Keratinocyte (primary cell): ENCODE results near the gene GZMM. TPM values are rescaled to one million over a fixed set of nuclear protein-coding genes. Genes with fewer than 3 reads are reported as not detected.

ENCODE experiments used
- DNase-seq: peaks from one replicate; pipeline ENCODE4 v3.0.0-alpha.2; 2011; ENCODE audit warnings: low read depth, missing footprints, low spot score
- FAIRE-seq: peaks from 2 replicates; lab custom pipeline; 2011; peaks lifted over from hg19 to GRCh38; lab: Jason Lieb, UNC
- H2AFZ ChIP-seq: 2 replicates; pipeline ENCODE4 v1.6.0; 2012; ENCODE audit warnings: low read length, control low read depth, inconsistent platforms; ENCODE audit not compliant: control insufficient read depth
- H3K27ac ChIP-seq: 2 replicates; pipeline ENCODE4 v1.5.1; 2011; ENCODE audit warnings: low read length; ENCODE audit not compliant: control insufficient read depth, insufficient read depth
- H3K27me3 ChIP-seq: 3 replicates; pipeline ENCODE4 v1.6.0; 2011; ENCODE audit warnings: low read length; ENCODE audit not compliant: control insufficient read depth, insufficient read depth; ENCODE audit errors: extremely low read depth
- H3K36me3 ChIP-seq, 2 experiments: 2 replicates in 1 of 2; 3 replicates in 1 of 2; pipeline ENCODE4 v1.5.1; 2011; ENCODE audit warnings: low read length in 2 of 2, mild to moderate bottlenecking in 1 of 2; ENCODE audit not compliant: control insufficient read depth in 2 of 2, insufficient read depth in 2 of 2; ENCODE audit errors: extremely low read depth in 1 of 2
- H3K4me1 ChIP-seq: 3 replicates; pipeline ENCODE4 v1.5.1; 2011; ENCODE audit warnings: low read length; ENCODE audit not compliant: control insufficient read depth, insufficient read depth; ENCODE audit errors: extremely low read depth
- H3K4me2 ChIP-seq: 3 replicates; pipeline ENCODE4 v1.6.0; 2011; ENCODE audit warnings: low read depth, low read length; ENCODE audit not compliant: control insufficient read depth, insufficient read depth; ENCODE audit errors: extremely low read depth
- H3K4me3 ChIP-seq, 3 experiments: fragments of 200-600 bp in 1 of 3; sonication (generic) in 1 of 3; 2 replicates in 2 of 3; 3 replicates in 1 of 3; pipeline ENCODE4 v1.5.1; 2011 to 2016; ENCODE audit warnings: low read length in 3 of 3, mild to moderate bottlenecking in 3 of 3, control low read depth in 2 of 3, inconsistent platforms in 1 of 3, low read depth in 1 of 3, mixed read lengths in 1 of 3, mixed run types in 1 of 3, moderate library complexity in 1 of 3; ENCODE audit not compliant: control insufficient read depth in 2 of 3, insufficient read depth in 2 of 3; ENCODE audit errors: extremely low read depth in 1 of 3
- H3K79me2 ChIP-seq: 2 replicates; pipeline ENCODE4 v1.6.0; 2012; ENCODE audit warnings: low read length; ENCODE audit not compliant: control insufficient read depth, insufficient read depth
- H3K9ac ChIP-seq: 3 replicates; pipeline ENCODE4 v1.6.0; 2011; ENCODE audit warnings: low read length; ENCODE audit not compliant: control insufficient read depth, insufficient read depth; ENCODE audit errors: extremely low read depth
- H3K9me1 ChIP-seq: 3 replicates; pipeline ENCODE4 v1.6.0; 2011; ENCODE audit warnings: low read length; ENCODE audit not compliant: control insufficient read depth, insufficient read depth; ENCODE audit errors: extremely low read depth
- H3K9me3 ChIP-seq: 2 replicates; pipeline ENCODE4 v1.5.1; 2012; ENCODE audit warnings: low read depth, low read length; ENCODE audit not compliant: control insufficient read depth
- H4K20me1 ChIP-seq: 3 replicates; pipeline ENCODE4 v1.6.0; 2011; ENCODE audit warnings: low read length; ENCODE audit not compliant: control insufficient read depth, insufficient read depth; ENCODE audit errors: extremely low read depth
- EZH2 ChIP-seq: IDR thresholded peaks from one replicate; pipeline ENCODE4 v1.6.1; 2012; ENCODE audit warnings: inconsistent platforms, mild to moderate bottlenecking, low read length, moderate library complexity
- dilution Hi-C: fragments of 300-500 bp; cut with MboI; formaldehyde crosslinking; loops from one replicate; pipeline ENCODE4 v1.7.0; 2020; ENCODE audit warnings: low sequenced_read_pairs; ENCODE audit not compliant: extremely low pct_ligation_motif_present
- polyA plus RNA-seq, 5 experiments: library from polyadenylated mRNA; depleted of rRNA in 3 of 5; stranded (reverse) in 3 of 5; stranded (forward) in 1 of 5; unstranded in 1 of 5; fragments of >200 nt; gene quantifications; 1 replicate in 1 of 5; 2 replicates in 3 of 5; 3 replicates in 1 of 5; pipeline versions ENCODE4 v1.2.1 to v1.2.3, GENCODE V29; 2011 to 2012; ENCODE audit warnings: missing spikeins in 2 of 5, low read depth in 1 of 5, low replicate concordance in 1 of 5
- TF ChIP-seq, protein P1 (sequence below), 3 experiments: IDR thresholded peaks in 1 of 3; conservative IDR thresholded peaks in 1 of 3; optimal IDR thresholded peaks in 1 of 3; 2 replicates in 2 of 3; 3 replicates in 1 of 3; pipeline versions ENCODE3 to v1.5.1; 2011; ENCODE audit warnings: low read length in 3 of 3, mild to moderate bottlenecking in 3 of 3, moderate library complexity in 2 of 3, control low read depth in 1 of 3, inconsistent platforms in 1 of 3; ENCODE audit not compliant: insufficient read depth in 2 of 3; ENCODE audit errors: extremely low read depth in 1 of 3

GZMM gene
- polyA plus RNA-seq, 1 donor (not counting 4 experiments of a cell fraction or from before 2014, with no cell fraction given), result not detected

DNA sequence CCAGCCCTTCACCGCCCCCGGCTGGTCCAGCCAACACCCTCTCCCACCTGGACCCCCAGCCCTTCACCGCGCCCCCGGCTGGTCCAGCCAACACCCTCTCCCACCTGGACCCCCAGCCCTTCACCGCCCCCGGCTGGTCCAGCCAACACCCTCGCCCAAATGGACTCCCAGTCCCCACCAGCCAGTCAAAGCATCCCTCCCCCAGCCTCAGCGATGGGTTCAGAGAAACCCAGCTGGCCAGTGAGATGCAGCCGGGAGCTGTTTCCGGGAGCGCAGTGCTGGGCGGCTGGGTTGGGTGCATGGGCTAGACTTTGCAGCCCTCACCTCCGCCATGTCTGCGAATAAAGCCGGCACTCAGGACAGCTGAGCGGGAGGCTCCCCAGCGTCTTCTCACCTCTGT is 18.8 kb upstream of the GZMM start:
- Histone ChIP-seq H3K4me1 (no peaks in the 10 kb centered on the region), H3K79me2 (no peaks in the 10 kb centered on the region), H4K20me1 (no peaks in the 10 kb centered on the region), H3K36me3 (no peaks in the 10 kb centered on the region), H3K27me3 (peaks cover 4% of the 10 kb centered on the region), H3K9me3 (no peaks in the 10 kb centered on the region), H3K9ac (no peak overlapping the region), H3K4me2 (no peak overlapping the region), H3K4me3 (no peak overlapping the region), H3K9me1 (no peaks in the 10 kb centered on the region), H2AFZ (no peak overlapping the region), H3K27ac (no peak overlapping the region)
- DNase-seq, result no peak
- TF ChIP-seq EZH2, result no peak
- TF ChIP-seq, protein P1, sequence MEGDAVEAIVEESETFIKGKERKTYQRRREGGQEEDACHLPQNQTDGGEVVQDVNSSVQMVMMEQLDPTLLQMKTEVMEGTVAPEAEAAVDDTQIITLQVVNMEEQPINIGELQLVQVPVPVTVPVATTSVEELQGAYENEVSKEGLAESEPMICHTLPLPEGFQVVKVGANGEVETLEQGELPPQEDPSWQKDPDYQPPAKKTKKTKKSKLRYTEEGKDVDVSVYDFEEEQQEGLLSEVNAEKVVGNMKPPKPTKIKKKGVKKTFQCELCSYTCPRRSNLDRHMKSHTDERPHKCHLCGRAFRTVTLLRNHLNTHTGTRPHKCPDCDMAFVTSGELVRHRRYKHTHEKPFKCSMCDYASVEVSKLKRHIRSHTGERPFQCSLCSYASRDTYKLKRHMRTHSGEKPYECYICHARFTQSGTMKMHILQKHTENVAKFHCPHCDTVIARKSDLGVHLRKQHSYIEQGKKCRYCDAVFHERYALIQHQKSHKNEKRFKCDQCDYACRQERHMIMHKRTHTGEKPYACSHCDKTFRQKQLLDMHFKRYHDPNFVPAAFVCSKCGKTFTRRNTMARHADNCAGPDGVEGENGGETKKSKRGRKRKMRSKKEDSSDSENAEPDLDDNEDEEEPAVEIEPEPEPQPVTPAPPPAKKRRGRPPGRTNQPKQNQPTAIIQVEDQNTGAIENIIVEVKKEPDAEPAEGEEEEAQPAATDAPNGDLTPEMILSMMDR (optimal IDR thresholded peaks at IDR 0.05 in 1 of 3, IDR thresholded peaks at IDR 0.05 in 1 of 3, conservative IDR thresholded peaks at IDR 0.05 in 1 of 3; ENCODE audit: extremely low read depth in 1 of 3, insufficient read depth in 2 of 3, low read length in 3 of 3), result no peak
- dilution Hi-C loops, result no loop called here
- no peak for FAIRE-seq

DNA sequence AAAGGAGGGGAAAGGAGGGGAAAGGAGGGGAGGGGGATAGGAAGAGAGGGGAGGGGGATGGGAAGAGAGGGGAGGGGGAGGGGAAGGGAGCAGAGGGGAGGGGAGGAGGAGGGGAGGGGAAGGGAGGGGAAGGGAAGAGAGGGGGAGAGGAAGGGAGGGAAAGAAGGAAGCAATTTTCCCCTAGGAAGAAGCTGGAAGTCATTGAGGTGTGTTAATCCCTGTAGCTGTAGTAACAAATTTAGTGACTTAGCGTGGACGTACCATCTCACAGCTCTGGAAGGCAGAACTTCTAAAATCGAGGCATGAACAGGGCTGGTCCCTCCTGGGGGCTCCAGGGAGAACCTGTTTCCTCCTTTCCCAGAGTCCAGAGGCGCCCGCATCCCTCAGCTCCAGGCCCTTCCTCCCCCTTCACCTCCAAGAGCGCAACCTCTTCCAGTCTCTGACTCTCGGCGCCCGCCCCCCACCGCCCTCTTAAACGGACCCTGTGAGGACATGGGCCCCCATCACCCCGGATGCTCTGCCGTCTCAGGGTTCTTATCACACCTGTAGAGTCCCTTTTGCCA is 17.9 kb upstream of the GZMM start:
- FAIRE-seq (no peak), DNase-seq (no peak)
- H3K79me2 ChIP-seq, result no peaks in the 10 kb centered on the region
- no peaks in the 10 kb centered on the region for H4K20me1 ChIP-seq
- TF ChIP-seq, protein P1 (optimal IDR thresholded peaks at IDR 0.05 in 1 of 3, IDR thresholded peaks at IDR 0.05 in 1 of 3, conservative IDR thresholded peaks at IDR 0.05 in 1 of 3; ENCODE audit: extremely low read depth in 1 of 3, insufficient read depth in 2 of 3, low read length in 3 of 3), result no peak
- H2AFZ ChIP-seq, result no peak overlapping the region
- H3K36me3 ChIP-seq, result no peaks in the 10 kb centered on the region
- no peaks in the 10 kb centered on the region for H3K9me3 ChIP-seq
- no peak overlapping the region for H3K4me3 ChIP-seq
- H3K9ac ChIP-seq, result no peak overlapping the region
- no peak overlapping the region for H3K27ac ChIP-seq
- no peaks in the 10 kb centered on the region for H3K4me1 ChIP-seq
- no peak overlapping the region for H3K4me2 ChIP-seq
- H3K27me3 ChIP-seq, result peaks cover 4% of the 10 kb centered on the region
- H3K9me1 ChIP-seq, result no peaks in the 10 kb centered on the region
- dilution Hi-C loops, result no loop called here
